HG03280 (cell line): Measurements from ENCODE around the gene VGLL4.
"Not testable (repeated sequence)": the region's sequence is repeated elsewhere in the genome, so short reads cannot be mapped to it uniquely, and the experiment has no call there.

Experiments used
- ATAC-seq: cut with Tn5 transposase; IDR thresholded peaks from one replicate; pipeline ENCODE4 v1.9.1; 2021; ENCODE audit warnings: mild to moderate bottlenecking, moderate library complexity; ENCODE audit not compliant: unreplicated experiment

Gene VGLL4

DNA sequence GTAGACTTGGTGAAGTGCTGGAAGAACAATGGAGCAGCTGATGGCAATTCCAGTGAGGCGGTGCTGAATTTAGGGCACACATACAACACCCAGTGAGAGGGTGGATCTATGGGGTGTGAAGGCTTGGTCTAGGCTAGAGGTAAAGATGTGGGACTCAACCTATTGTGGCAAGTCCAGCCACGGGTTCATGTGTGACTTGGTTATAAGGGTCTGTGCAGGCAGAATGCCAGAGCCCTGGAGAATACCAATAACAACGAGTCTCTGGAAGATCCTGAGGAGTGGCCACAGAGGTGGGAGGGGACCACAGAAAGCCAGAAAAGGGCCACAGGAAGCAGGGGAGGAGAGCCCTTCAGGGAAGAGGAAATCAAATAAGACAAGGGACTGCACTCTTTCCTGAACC, 55.0 kb downstream of the VGLL4 start:
- ATAC-seq, result no peak

DNA sequence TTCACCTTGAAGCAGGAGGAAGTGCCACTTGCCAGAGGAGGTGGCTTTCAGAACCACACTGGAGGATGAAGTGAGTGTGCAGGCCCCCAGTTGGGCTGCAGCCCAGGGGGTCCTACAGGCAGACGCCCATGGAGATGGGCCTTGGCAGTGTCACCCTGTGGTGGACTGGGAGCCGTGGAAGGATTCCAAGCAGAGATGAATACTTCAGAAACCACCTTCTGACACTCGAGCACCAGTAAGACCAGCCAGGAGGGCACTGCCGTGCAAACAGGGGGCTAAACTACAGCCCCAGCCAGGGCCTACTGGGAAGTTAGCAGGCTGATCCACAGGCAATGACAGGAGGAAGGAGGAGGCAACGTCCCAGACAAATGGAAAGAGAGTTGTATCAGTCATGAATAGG, 55.4 kb downstream of the VGLL4 start:
- no peak for ATAC-seq

DNA sequence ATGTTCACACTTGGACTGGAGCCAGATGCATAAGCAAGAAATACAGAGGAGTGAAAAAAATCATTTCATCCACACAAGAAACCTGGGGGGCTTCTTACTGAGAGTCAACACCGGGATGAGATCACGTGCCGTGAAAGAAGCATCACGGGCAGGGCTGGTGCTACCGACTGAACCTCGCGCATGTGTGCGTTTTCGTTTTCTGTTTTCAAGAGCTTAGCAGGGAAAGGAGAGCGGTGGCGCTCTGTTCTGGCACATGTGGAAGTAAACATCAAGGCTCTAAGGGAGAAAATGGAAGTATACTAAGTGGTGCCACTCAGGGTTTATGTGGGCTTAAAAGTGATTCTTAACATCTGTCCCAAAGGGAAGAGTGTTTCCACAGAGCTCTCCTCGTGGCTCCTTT, 55.9 kb downstream of the VGLL4 start:
- no peak for ATAC-seq

DNA sequence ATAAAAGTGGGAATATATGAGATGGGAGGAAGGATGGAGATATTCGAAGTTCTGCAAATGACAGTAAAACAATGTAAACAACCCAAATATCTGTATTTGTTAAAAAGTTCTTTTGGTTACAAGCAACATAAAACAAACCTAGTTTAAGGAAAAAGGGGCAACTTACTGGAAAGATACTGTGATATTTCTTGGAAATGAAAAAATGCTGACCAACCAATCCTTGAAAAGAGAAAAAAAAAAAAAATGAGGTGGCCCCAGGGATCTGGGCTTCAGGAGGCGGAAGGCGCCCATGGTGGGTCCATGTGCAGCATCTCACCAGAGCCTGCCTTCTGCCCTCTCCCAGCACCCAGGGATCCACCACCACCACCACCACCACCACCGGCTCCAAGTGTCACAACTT, 59.1 kb downstream of the VGLL4 start:
- ATAC-seq, result no peak

DNA sequence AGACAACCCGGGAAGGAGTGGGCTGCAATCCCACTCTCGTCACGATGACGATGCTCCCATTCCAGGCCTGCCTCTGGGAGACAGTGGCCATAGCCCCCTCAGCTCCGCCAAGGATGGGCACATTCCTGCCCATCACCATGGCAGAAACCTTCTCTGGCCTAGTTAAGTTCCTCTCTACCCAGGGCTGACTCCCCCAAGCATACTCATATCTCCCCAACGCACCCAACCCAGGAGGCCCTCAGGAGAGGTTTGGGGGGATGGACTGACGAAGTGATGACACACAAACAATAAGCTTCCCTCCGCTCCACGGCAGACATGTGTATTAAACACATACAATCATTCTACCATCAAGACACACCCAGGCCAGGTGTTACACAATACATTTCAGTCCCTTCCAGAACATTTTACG, 60.1 kb downstream of the VGLL4 start:
- no peak for ATAC-seq

DNA sequence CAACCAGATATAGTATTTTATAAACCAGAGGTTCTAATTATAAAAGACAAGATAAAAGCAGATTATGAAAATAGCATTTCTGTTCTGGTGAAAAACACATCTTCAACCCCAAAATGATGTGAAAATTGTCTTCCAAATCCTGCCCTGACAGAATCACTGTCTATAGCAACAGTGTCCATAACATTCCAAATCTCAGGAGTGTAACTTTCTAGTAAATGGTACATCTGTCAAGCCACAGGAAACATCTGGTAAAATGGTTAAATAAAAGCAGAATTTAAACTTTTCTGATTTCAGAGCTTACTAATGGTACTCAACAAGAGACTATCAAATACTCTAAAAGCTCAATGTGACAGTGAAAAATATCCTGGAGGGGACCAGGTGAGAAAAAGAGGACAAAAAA, 60.5 kb downstream of the VGLL4 start:
- ATAC-seq, result no peak

DNA sequence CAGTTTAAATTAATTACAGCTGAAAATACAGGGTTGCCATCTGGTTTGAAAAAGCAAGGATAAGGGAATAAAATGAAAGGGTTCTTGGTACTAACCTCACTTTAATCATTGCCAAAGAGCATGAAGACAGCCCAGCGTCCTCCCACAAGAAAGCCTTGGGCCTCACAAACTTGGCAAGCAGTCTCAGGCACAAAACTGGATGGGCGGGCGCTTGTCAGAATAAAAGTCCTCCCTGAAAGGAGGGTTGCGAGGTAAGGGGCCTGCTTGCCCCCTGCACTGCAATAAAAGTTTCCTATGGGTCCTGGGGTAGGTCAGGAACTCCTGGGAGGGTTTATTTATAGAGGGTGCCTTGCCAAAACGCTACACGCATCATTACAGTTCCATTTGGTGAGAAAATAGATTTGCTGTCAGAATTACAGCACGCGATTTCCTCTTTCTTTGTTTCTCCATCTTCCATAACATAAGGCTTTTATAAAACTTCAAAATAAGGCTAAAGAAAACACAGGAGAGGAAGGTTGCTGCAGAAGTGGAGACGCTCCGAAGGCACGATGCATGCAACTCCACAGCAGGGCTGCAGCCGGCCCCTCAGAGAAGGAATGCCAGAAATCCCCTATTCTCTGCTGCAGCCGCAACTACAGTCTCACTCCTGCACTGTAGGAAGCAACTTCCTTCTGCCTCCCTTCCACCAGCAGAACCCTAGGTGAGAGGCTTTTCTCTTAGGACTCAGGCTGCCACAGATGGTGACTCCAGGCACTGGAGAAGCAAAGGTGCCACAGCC, 61.3 kb downstream of the VGLL4 start:
- ATAC-seq, result no peak

DNA sequence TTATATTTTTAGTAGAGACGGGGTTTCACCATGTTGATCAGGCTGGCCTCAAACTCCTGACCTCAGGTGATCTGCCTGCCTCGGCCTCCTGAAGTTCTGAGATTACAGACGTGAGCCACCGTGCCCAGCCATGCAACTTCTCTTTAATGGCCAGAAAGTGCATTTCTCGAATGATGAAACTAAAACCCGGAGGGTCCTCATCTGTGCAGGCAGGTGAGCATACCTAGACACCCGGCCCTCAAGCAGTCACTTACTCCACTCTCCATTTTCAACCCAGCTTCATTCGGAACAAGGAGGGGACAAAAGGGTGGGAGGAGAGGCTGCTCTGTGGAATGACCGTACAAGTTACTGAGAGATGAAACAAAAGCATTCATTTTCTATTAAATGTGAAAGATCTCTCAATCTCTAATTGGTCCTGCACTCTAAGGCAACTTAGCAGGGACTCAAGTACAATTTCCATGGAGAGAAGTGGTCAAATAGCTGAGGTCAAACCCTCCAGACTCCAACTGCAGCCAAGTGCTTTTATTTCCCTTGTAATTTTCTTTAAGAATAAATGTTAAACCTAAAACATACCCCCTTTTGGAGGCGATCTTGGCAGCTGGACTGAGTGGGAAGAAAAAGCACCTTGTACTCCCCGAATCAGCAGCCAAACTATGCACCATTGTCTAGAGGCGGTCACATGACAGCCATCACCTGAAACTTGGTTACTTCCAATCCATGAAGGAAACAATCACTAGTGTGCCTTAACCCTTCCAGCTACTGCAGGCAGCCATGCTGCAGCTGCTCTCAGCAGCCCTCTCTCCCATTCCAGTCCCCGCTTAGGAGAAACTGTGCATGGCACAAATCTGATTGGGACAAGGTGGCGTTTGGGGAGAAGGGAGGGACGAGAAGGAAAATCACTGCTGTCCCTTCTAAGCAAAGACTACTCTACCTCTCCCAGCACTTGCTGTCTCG, 62.2 kb downstream of the VGLL4 start:
- ATAC-seq, result no peak

DNA sequence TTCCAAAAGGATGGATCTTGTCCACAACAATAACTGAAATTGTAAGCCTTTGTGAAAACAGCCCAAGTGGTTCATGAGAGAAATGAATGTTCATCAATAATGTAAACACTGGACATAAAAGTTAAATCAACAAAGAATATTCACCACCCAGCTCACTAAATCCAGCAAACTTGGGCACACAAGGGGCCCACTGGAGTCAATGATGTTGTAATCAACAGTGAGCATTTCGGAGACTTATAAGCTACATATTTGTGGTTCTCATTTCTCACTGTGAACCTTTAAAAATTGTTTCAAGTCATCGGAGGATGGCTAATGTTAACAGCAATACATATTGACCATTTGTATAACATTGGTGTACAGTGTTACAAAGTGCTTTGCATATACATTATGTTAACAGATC, 63.1 kb downstream of the VGLL4 start:
- no peak for ATAC-seq

DNA sequence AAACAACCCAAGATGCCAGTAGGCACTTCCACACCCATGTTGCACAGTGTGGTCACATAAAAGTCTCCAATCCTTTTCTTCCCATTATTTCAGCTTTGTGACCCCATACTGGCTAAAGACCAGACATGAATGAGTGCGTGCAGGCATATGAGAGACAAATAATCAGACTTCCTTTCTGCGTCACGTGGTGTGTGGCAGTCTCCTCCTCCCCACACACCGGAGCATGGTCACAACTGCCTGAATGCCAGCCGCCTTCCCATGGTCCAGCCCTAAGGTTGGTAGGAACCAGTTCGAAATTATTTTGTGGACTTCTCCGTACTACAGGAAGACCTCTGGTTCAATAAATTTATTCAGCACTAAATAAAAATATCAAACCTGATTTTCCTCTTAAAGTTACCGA, 65.5 kb downstream of the VGLL4 start:
- no peak for ATAC-seq

DNA sequence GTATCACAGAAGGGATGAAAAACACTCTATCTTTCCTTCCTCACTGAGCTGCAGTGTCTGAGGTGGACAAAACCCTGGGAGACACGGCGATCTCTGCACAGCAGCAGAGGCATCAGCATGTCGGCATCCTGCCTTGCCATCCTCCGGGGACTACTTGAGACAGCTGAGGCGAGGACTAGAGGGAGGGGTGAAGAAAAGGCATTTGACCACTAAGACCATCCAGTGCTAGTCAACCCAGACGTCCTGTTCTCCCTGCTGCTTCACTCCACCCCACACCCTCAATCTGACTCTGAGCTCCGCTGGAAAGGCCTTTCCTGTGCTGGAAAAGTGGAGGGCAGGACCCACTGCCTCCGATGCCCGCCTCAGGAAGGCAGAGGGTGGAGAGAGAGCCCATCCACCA, 67.3 kb downstream of the VGLL4 start:
- ATAC-seq, result no peak

DNA sequence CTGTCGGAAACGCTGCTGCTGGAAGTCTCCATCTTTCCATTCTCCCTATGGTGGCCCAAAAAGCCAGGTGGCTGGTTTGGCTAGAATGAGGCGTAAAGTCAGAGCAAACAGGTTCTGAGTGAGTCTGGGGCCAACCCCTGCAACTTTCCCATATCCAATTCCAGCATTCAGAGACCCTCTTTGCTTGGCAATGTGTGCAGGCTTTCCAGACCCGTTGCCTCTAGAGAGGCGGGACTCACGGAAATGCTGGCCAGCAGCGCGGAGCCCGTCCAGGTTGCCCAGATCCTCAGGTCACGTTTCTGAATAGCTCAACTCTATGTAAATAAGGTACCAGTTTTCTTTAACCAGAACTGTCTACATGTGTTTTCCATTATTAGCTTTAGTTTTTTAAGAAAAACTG, 68.0 kb downstream of the VGLL4 start:
- ATAC-seq, result no peak

DNA sequence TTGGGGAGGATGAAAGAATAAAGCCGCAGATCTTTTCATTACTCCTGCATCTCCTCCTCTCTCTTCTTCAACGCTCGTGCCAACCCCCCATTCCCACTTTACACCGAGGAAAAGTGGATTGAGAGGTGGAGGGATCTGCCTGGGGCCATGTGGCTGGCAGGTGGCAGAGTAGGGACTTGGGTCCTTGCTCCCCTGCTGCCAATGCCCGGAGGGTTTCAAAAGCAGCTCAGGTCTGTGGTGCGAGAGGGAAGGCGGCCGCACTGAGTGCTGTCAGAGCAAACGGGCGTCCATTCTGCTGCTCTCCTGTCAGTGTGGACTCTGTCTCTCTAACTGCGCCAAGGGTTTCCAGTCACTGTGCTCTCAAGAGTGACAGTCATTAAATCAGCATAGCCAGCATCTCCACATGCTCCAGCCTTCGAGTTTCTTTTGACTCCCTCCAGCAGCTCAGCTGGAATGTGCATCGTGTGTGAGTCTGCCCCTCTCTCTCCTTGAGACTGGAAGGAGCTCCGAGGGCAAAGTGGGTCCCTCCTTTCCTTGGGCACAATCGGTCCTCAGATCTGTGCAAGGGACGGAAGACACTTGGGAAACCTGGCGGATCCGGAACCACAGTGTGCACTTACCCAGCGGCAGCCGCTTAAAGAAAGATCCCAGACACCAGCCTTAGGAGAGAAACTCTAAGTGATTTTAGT, 68.6 kb downstream of the VGLL4 start:
- ATAC-seq, result no peak

DNA sequence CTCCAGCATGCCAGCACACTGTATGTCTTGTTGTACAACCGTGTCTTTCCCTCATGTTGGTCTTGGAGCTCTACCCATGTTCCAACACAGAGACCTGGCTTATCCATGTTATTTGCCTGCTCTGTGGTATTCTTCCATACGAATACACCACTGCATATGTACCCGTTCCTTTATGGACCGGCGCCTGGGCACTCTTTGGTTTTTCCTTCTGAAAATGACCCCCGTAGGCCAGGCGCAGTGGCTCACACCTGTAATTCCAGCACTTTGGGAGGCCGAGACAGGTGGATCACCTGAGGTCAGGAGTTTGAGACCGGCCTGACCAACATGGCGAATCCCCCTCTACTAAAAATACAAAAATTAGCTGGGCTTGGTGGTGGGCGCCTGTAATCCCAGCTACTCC, 71.1 kb downstream of the VGLL4 start:
- ATAC-seq, result not testable (repeated sequence)

DNA sequence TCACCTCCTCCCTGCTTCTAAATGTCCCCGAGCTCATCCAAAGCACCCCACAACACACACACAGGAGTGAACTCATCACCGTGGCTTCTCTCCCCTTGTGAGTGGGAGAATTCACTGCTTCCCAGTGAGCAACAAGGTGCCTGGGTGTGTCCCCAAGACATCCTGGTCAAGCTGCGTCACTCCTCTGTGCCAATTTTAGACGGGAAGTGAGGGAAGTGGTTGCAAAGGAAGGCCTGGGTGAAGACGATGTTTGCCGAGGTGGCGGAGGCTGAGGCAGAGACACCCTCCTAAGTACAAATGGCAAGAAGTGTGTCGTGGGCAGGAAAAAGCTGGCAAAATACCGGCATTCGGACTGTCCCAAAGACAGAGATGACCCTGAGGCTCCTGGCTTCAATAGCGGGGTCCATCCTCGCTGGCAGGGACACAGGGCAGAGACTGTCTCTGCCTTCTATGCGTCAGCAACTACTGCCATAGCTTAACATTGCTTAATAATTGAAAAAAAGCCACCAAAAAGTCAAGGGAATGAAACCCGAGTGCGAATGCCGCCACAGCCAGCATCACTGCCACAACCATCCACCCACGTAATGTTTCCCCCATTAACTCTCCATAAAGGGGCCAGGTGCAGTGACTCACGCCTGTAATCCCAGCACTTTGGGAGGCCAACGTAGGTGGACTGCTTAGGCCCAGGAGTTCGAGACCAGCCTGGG, 72.8 kb downstream of the VGLL4 start:
- ATAC-seq, result no peak

DNA sequence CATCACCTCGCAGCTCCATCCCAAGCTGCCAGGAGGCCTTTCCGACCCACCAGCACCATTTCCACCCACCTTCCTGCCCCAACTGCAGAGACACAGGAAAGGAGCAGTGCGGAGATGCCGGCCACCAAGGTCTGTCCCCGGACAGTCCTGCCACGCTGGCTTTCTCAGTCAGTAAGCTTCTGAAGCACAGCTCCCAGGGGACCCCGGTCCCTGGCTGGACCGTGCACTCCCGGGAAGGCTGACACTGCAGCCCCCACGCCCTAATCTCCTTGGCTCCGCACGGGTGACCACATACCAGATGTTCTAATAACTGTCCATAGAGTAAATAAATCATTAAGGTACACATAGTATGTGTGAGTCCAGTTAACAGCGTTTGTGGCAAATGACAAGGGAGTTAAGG, 73.5 kb downstream of the VGLL4 start:
- no peak for ATAC-seq

DNA sequence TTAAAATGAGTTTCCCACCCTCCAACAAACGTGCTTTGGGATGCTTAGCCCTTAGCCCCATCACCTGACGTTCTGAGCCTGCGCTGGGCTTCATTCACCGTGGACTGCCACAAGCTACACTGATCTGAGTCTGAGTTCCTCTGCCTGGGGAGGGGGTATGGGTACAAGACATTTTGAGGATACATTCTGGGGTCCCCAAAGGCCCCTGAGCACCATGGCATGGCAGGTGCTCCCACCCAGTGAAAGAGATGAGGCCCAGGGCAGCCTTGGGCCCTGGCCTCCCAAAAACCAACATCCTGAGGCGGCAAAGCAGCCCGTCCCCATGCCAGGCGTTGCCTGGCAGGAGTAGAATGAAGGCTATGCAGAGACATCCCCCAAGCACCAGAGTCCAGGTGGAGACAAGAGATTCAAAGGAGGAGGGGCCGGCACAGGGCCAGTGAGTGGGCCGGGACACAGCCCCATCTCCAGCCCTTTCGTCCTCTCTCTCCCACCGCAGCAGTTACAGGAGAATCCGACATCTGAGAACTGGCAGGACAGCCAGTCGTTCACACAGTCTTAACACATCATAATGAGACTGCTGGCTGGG, 74.5 kb downstream of the VGLL4 start:
- ATAC-seq, result no peak

DNA sequence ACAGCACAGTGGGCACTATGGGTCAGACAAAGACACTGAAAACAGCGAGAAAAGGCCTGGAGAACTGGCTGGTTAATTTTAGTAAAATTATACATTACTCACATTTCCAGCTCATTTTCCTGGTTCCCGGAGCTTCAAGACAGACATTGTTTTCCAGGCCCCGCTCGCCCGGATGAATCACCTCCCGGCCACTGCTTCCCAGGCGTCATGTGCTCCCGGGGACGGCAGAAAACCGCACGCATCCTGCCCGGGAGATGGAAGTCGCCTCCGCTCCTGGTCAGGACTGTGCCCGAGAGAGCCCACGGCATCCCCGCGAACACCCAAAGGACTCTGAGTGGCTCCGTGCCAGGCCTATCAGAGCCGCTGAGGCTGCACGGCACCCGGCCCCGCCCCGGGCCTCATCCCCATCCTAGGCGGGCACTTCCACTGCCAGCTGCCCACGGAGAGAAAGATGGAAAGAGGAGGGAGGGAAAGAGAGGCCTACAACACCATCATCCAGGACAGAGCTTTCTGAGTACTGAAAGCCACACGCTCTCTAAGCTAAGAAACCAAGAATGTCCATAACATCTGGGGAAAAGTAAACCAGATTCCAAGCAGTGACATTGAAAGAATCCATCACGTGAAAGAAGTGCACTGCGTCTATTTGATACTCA, 75.1 kb downstream of the VGLL4 start:
- ATAC-seq, result no peak

DNA sequence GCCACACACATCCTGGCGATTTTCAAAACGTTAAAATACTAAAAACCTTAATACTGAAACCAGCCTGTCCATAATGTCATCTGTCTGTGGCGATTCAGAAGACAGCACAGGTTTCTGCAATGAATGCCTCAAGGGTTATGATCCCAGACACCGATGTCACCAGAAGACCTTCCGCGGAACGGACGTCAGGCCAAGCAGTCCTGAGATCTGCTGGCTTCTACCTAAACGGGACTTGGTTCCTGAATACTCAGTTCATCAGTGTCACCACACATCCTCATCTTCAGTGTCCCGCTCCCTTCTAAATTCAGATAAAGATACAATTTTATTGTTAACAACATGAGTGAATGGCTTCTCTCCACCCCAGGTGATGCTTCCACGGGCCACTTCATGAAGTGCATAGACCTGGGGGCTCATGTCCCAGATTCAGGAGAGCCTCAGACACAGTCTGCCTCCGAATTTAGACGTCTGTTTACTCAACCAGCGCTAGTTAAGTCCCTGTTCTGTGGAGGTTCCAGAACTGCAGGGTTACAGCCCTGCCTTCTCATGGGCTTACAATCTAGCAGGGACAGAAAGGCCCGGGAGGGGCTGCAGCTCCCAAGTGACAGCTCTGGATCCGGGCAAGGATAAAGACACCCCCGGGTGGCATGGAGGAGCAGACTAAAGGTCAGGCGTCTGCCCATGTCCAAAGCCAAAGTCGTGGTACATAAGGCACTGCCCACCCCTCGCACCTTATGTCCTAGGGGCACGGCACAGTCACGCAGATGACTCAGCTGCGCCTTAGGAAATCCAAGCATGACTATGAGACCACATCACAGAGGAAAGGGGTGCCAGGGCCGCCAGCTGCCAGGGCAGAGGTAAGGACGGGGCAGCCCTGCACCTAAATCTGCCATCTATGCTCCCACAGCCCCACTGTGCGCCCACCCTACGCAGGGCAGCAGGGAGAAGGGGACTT, 75.9 kb downstream of the VGLL4 start:
- no peak for ATAC-seq
